Loucy (cell line): ENCODE measurements around the gene CTNS.

Source experiments
- H2AFZ ChIP-seq: fragments of 200-600 bp; sonication (generic); 2 replicates; pipeline ENCODE4 v1.6.0; 2016; ENCODE audit warnings: antibody characterized with exemption, mild to moderate bottlenecking, low read length, moderate library complexity
- H3F3A ChIP-seq: fragments of 200-600 bp; 2 replicates; pipeline ENCODE4 v1.6.0; 2016; ENCODE audit warnings: antibody characterized with exemption, low read depth, mild to moderate bottlenecking
- H3K27me3 ChIP-seq: fragments of 200-600 bp; sonication (generic); 2 replicates; pipeline ENCODE4 v1.6.1; 2014; ENCODE audit warnings: low read length, mild to moderate bottlenecking; ENCODE audit not compliant: insufficient read depth, poor library complexity, severe bottlenecking
- H3K36me3 ChIP-seq: fragments of 200-600 bp; sonication (generic); 2 replicates; pipeline ENCODE4 v1.6.1; 2016; ENCODE audit warnings: low read length; ENCODE audit not compliant: insufficient read depth
- H3K4me1 ChIP-seq: fragments of 200-600 bp; sonication (generic); 2 replicates; pipeline ENCODE4 v1.5.1; 2014; ENCODE audit warnings: low read length, mild to moderate bottlenecking; ENCODE audit not compliant: insufficient read depth, poor library complexity, severe bottlenecking
- H3K4me2 ChIP-seq: fragments of 200-600 bp; sonication (generic); 2 replicates; pipeline ENCODE4 v1.6.0; 2014; ENCODE audit warnings: antibody characterized with exemption, low read length, low read depth, mild to moderate bottlenecking; ENCODE audit not compliant: poor library complexity, severe bottlenecking
- H3K4me3 ChIP-seq: fragments of 200-600 bp; sonication (generic); 2 replicates; pipeline ENCODE4 v1.5.1; 2014; ENCODE audit warnings: low read length, mild to moderate bottlenecking, mixed read lengths; ENCODE audit not compliant: poor library complexity, severe bottlenecking
- H3K79me2 ChIP-seq: fragments of 200-600 bp; sonication (generic); 2 replicates; pipeline ENCODE4 v1.6.1; 2014; ENCODE audit warnings: low read length; ENCODE audit not compliant: insufficient read depth
- H3K9ac ChIP-seq: fragments of 200-600 bp; sonication (generic); 2 replicates; pipeline ENCODE4 v1.6.0; 2014; ENCODE audit warnings: mild to moderate bottlenecking, low read depth, low read length, moderate library complexity; ENCODE audit not compliant: poor library complexity, severe bottlenecking
- H3K9me2 ChIP-seq: fragments of 200-600 bp; sonication (generic); replicated peaks from 2 replicates; pipeline ENCODE4 v1.6.1; 2016; ENCODE audit warnings: low read depth, low read length, mixed read lengths
- H3K9me3 ChIP-seq: fragments of 200-600 bp; sonication (generic); 2 replicates; pipeline ENCODE4 v1.6.1; 2014; ENCODE audit warnings: mild to moderate bottlenecking, antibody characterized with exemption, low read length, low read depth; ENCODE audit not compliant: insufficient read depth
- H4K20me1 ChIP-seq: fragments of 200-600 bp; sonication (generic); 2 replicates; pipeline ENCODE4 v1.6.0; 2014; ENCODE audit warnings: antibody characterized with exemption, low read length, mild to moderate bottlenecking; ENCODE audit not compliant: insufficient read depth, poor library complexity, severe bottlenecking
- CTCF ChIP-seq: fragments of 200-600 bp; sonication (generic); conservative IDR thresholded peaks from 2 replicates; pipeline ENCODE4 v1.5.1; 2014; ENCODE audit warnings: mild to moderate bottlenecking, antibody characterized with exemption, low read length
- EZH2phosphoT487 ChIP-seq: fragments of 200-600 bp; IDR thresholded peaks from 2 replicates; pipeline ENCODE4 v1.6.1; 2018; ENCODE audit warnings: antibody characterized with exemption, mild to moderate bottlenecking, moderate library complexity, borderline replicate concordance

Gene CTNS

GRCh38 chr17:3678095-3678820 lies 41.7 kb downstream of the CTNS start:
- H3K27me3 ChIP-seq = no peaks in the 10 kb centered on the region
- H3K4me2 ChIP-seq = no peak overlapping the region
- H3K9me2 ChIP-seq = no peaks in the 10 kb centered on the region
- H3K36me3 ChIP-seq = peaks cover 5% of the 10 kb centered on the region; the same call in 1 of the 2 replicates
- no peaks in the 10 kb centered on the region for H4K20me1 ChIP-seq
- H3K4me3 ChIP-seq = no peak overlapping the region
- no peaks in the 10 kb centered on the region for H3K9me3 ChIP-seq
- no peaks in the 10 kb centered on the region for H3K79me2 ChIP-seq
- H3F3A ChIP-seq = no peaks in the 10 kb centered on the region
- H2AFZ ChIP-seq = no peak overlapping the region
- TF ChIP-seq EZH2phosphoT487 = no peak
- no peak for TF ChIP-seq CTCF
- H3K9ac ChIP-seq = no peak overlapping the region
- H3K4me1 ChIP-seq = no peaks in the 10 kb centered on the region

DNA sequence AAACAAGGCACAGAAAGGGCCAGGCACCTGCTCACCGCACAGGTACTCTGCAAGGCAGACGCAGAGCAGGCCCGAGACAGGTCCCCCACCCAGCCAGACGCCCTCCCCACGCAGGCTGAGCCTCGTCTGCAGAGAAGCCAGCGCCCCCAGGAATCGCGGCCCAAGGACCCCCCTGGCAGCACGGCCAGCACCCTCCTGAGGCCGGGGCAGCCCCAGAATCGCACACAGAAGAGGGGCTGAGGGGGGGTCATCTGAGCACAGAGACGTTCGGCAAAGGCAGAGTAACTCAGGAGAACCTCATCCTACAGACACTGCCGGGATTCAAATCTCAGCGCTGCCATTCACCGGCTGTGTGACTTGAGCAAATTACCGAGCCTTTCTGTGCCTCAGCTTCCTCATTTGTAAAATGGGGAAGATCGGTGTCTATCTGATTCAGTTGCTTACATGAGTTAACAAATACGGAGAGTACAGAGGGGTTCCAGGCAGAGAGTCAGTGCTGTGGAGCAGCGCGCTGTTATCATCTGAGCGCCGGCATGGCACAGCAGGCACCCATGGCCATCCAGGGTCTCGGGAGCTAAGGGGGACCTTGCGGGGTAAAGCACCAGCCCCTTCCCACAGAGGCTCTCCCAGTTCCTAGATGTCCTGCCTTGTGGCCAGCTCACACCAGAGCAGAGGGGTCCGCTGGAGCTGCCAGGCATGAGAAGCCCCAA lies 42.4 kb downstream of the CTNS start:
- Histone ChIP-seq H3K36me3 (peaks cover 5% of the 10 kb centered on the region; the same call in 1 of the 2 replicates), H3K9me2 (no peaks in the 10 kb centered on the region), H3K79me2 (no peaks in the 10 kb centered on the region), H3K4me3 (no peak overlapping the region), H3K4me1 (no peaks in the 10 kb centered on the region), H2AFZ (no peak overlapping the region), H3K27me3 (no peaks in the 10 kb centered on the region), H3F3A (no peaks in the 10 kb centered on the region), H4K20me1 (no peaks in the 10 kb centered on the region), H3K4me2 (no peak overlapping the region), H3K9ac (no peak overlapping the region), H3K9me3 (no peaks in the 10 kb centered on the region)
- TF ChIP-seq EZH2phosphoT487 (no peak), CTCF (no peak)

DNA sequence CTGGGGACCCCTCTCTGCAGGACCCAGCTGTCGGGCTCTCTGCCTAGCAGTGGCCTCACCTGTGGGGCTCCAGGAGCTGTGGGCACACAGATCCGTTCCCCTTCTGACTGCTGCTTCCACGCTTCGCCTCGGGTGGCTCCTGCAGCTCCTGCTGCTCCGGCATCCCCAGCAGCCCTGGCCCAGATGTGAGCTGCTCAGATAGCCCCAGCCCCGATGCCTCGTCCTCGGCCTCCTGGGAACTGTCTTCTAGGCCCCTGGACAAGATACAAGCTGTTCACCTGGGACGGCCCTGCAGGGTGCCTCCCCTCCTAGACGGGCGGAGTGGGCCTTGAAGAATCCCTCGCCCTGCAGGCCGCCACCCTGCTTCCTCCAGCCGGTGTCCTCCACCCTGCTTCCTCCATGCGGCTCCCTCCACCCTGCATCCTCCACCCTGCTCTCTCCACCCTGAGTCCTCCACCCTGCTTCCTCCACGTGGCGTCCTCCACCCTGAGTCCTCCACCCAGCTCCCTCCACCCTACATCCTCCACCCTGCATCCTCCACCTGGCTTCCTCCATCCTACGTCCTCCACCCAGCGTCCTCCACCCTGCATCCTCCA lies 43.1 kb downstream of the CTNS start:
- H3K27me3 ChIP-seq = no peaks in the 10 kb centered on the region
- H3K9me3 ChIP-seq = no peaks in the 10 kb centered on the region
- H3K36me3 ChIP-seq = peaks cover 5% of the 10 kb centered on the region; the same call in 1 of the 2 replicates
- no peaks in the 10 kb centered on the region for H4K20me1 ChIP-seq
- no peak overlapping the region for H2AFZ ChIP-seq
- H3K9me2 ChIP-seq = no peaks in the 10 kb centered on the region
- no peak overlapping the region for H3K4me2 ChIP-seq
- no peak overlapping the region for H3K9ac ChIP-seq
- H3K4me1 ChIP-seq = no peaks in the 10 kb centered on the region
- H3F3A ChIP-seq = no peaks in the 10 kb centered on the region
- TF ChIP-seq EZH2phosphoT487 (no peak), CTCF (no peak)
- H3K79me2 ChIP-seq = no peaks in the 10 kb centered on the region
- H3K4me3 ChIP-seq = no peak overlapping the region
